Upper lobe of left lung (tissue), 6 donors: Measurements from ENCODE around the gene COL23A1. TPM values are rescaled to one million over a fixed set of nuclear protein-coding genes. Genes with fewer than 3 reads are reported as not detected.
A peak's percentile ranks its signal among the peaks of the same experiment; 100 is the strongest.
"Not testable (repeated sequence)": the region's sequence is repeated elsewhere in the genome, so short reads cannot be mapped to it uniquely, and the experiment has no call there.

Source experiments
- ATAC-seq, 2 donors: fragments of 200-7000 bp; cut with Tn5 transposase; one replicate each; pipeline ENCODE4 v1.9.1; 2022; ENCODE audit warnings: mild to moderate bottlenecking in 2 of 2, moderate library complexity in 2 of 2; ENCODE audit not compliant: low FRiP score in 2 of 2
- DNase-seq, 2 donors: peaks; one replicate each; pipeline ENCODE4 v3.0.0-alpha.2; 2019 to 2020
- H3K27ac ChIP-seq, 4 donors: fragments of 200-600 bp; sonication (generic); one replicate each; pipeline ENCODE4 v1.5.1; 2016 to 2019
- H3K27me3 ChIP-seq, 4 donors: fragments of 200-600 bp; sonication (generic); one replicate each; pipeline ENCODE4 v1.5.1; 2017 to 2019
- H3K36me3 ChIP-seq, 4 donors: fragments of 200-600 bp; sonication (generic); one replicate each; pipeline ENCODE4 v1.5.1; 2016 to 2019
- H3K4me1 ChIP-seq, 4 donors: fragments of 200-600 bp; sonication (generic); one replicate each; pipeline ENCODE4 v1.5.1; 2018 to 2019
- H3K4me3 ChIP-seq, 4 donors: fragments of 200-600 bp; sonication (generic); one replicate each; pipeline ENCODE4 v1.5.1; 2017 to 2019; ENCODE audit warnings: mild to moderate bottlenecking in 2 of 4, moderate library complexity in 1 of 4
- H3K9me3 ChIP-seq, 4 donors: fragments of 200-600 bp; sonication (generic); one replicate each; pipeline ENCODE4 v1.5.1; 2018 to 2019
- EP300 ChIP-seq, 4 donors: sonication (generic); formaldehyde crosslinking; IDR thresholded peaks; one replicate each; pipeline ENCODE4 v1.5.1; 2017; ENCODE audit warnings: antibody characterized with exemption in 4 of 4, control low read depth in 2 of 4
- POLR2A ChIP-seq, 4 donors: fragments of 450-650 bp; IDR thresholded peaks; one replicate each; pipeline ENCODE4 v1.5.1; 2016 to 2017; ENCODE audit warnings: antibody characterized with exemption in 4 of 4, mild to moderate bottlenecking in 2 of 4
- POLR2AphosphoS5 ChIP-seq, 2 donors: sonication (generic); formaldehyde crosslinking; IDR thresholded peaks; one replicate each; pipeline ENCODE4 v1.5.1; 2017; ENCODE audit warnings: antibody characterized with exemption in 2 of 2
- WGBS, 2 donors: methylation state at CpG; one replicate each; pipeline ENCODE4 v1.1.5; 2017 to 2018; 5-methylcytosine and 5-hydroxymethylcytosine counted together
- total RNA-seq, 6 donors: library from RNA; depleted of rRNA in 4 of 6; stranded (reverse); fragments of >200 nt in 4 of 6; gene quantifications; one replicate each; pipeline versions ENCODE4 v1.1.0 to v1.2.1, GENCODE V29; 2016 to 2021
- TF ChIP-seq, protein P1 (sequence below), 6 experiments: fragments of 450-650 bp in 4 of 6; fragments of 200-600 bp in 2 of 6; sonication (generic) in 2 of 6; IDR thresholded peaks; one replicate each; pipeline ENCODE4 v1.5.1; 2016 to 2019; ENCODE audit warnings: antibody characterized with exemption in 6 of 6
- donor health status: DM: no; HTN: no; CAD: no; lungs with moderate emphysema.
- donor health status: DM: no; HTN: yes; CAD: no; lungs with severe emphysema.

COL23A1 gene
- total RNA-seq, 6 donors from 2014 or later: 0.61 to 3.1 (median 1.5) TPM

GRCh38 chr5:178371362-178372111, 218.7 kb downstream of the COL23A1 start:
- Histone ChIP-seq H3K27me3 (no peaks in the 10 kb centered on the region), H3K27ac (peak overlapping the region in 2 of 4 donors; percentile 29 to 34), H3K9me3 (peaks cover 0 to 6% (median 0%) of the 10 kb centered on the region in 4 donors), H3K36me3 (no peaks in the 10 kb centered on the region), H3K4me3 (no peak overlapping the region), H3K4me1 (peaks cover 0 to 4% (median 0%) of the 10 kb centered on the region in 4 donors)
- TF ChIP-seq POLR2AphosphoS5 (IDR thresholded peaks at IDR 0.05) (no peak), EP300 (IDR thresholded peaks at IDR 0.05) (no peak), POLR2A (IDR thresholded peaks at IDR 0.05) (no peak)
- TF ChIP-seq, protein P1, sequence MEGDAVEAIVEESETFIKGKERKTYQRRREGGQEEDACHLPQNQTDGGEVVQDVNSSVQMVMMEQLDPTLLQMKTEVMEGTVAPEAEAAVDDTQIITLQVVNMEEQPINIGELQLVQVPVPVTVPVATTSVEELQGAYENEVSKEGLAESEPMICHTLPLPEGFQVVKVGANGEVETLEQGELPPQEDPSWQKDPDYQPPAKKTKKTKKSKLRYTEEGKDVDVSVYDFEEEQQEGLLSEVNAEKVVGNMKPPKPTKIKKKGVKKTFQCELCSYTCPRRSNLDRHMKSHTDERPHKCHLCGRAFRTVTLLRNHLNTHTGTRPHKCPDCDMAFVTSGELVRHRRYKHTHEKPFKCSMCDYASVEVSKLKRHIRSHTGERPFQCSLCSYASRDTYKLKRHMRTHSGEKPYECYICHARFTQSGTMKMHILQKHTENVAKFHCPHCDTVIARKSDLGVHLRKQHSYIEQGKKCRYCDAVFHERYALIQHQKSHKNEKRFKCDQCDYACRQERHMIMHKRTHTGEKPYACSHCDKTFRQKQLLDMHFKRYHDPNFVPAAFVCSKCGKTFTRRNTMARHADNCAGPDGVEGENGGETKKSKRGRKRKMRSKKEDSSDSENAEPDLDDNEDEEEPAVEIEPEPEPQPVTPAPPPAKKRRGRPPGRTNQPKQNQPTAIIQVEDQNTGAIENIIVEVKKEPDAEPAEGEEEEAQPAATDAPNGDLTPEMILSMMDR (IDR thresholded peaks at IDR 0.05): no peak
- no peak for DNase-seq
- 60 to 64% methylated on average over 12 to 24 of the region's 24 CpGs for WGBS, 2 donors
- no peak for ATAC-seq

DNA sequence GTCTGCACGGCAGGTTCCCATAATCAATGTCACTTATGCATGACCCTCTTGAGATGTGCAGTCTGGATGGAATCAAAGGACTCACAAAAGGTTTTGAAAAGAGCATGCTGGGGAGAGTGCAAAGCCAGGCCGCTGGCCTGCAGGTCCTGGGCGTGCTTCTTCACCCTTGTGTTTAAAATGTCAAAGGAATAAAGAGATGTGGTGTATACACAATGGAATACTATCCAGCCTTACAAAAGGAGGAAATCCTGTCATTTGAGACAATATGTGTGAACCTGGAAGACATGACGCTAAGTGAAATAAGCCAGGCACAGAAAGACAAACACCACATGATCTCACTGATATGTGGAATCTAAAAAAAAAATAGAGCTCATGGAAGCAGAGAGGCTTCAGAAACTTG, 220.1 kb downstream of the COL23A1 start:
- Histone ChIP-seq H3K4me1 (peaks cover 0 to 4% (median 0%) of the 10 kb centered on the region in 4 donors), H3K27me3 (no peaks in the 10 kb centered on the region), H3K36me3 (no peaks in the 10 kb centered on the region), H3K27ac (no peak overlapping the region), H3K9me3 (peaks cover 0 to 6% (median 0%) of the 10 kb centered on the region in 4 donors), H3K4me3 (no peak overlapping the region)
- 68 to 75% methylated on average over 4 of the region's 4 CpGs for WGBS, 2 donors
- DNase-seq (no peak), ATAC-seq (no peak)
- no peak for TF ChIP-seq POLR2AphosphoS5 (IDR thresholded peaks at IDR 0.05)
- TF ChIP-seq, protein P1 (IDR thresholded peaks at IDR 0.05): no peak
- no peak for TF ChIP-seq POLR2A (IDR thresholded peaks at IDR 0.05)
- TF ChIP-seq EP300 (IDR thresholded peaks at IDR 0.05): no peak

DNA sequence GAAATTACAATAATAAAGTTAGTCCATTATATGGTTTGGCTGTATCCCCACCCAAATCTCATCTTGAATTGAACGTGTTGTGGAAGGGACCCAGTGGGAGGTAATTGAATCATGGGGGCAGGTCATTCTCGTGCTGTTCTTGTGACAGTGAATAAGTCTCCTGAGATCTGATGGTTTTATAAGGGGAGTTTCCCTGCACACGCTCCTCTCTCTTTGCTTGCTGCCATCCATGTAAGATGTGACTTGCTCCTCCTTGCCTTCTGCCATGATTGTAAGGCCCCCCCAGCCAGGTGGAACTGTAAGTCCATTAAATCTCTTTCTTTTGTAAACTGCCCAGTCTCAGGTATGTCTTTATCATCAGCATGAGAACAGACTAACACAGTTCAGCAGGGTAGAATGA, 220.7 kb downstream of the COL23A1 start:
- not testable (repeated sequence) for H3K27ac ChIP-seq, H3K4me1 ChIP-seq, H3K9me3 ChIP-seq, ATAC-seq, DNase-seq, H3K4me3 ChIP-seq, H3K27me3 ChIP-seq, H3K36me3 ChIP-seq
- 85 to 96% methylated on average over 3 of the region's 3 CpGs for WGBS, 2 donors

DNA sequence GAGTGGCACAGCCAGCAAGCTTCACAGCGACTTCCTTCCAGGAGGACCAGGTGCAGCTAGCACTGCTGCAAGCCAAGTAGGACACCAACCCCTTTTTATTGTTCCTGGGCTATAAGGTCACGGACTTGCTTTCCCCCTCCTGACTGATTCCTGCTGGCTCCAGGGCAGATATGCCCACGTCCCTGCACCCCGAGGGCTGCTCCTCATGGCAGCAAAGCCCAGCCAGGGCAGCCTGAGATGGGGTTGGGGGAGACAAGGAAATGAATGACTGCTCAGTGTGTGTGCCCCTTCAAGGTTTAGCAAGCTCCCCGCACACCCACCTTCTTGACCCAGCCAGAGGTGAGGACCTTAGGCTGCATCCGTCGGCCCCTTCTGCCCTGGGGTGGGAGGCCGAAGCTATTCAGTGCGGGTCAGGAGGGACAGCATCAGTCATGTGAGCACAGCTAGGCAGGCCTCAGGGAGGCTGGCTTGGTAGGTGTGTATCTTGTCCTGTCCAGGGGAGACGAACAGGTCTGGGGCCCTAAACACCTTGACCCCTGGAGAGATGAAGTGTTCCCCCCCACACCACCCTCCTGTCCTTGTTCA, 221.4 kb downstream of the COL23A1 start:
- no peak for DNase-seq
- peaks cover 0 to 6% (median 2%) of the 10 kb centered on the region in 4 donors for H3K4me1 ChIP-seq
- H3K27me3 ChIP-seq: no peaks in the 10 kb centered on the region
- 98 to 99% methylated on average over 9 of the region's 10 CpGs for WGBS, 2 donors
- H3K9me3 ChIP-seq: peaks cover 0 to 6% (median 0%) of the 10 kb centered on the region in 4 donors
- H3K36me3 ChIP-seq: no peaks in the 10 kb centered on the region
- TF ChIP-seq POLR2A (IDR thresholded peaks at IDR 0.05): no peak
- no peak for TF ChIP-seq POLR2AphosphoS5 (IDR thresholded peaks at IDR 0.05)
- TF ChIP-seq, protein P1 (IDR thresholded peaks at IDR 0.05): no peak
- no peak for TF ChIP-seq EP300 (IDR thresholded peaks at IDR 0.05)
- no peak overlapping the region for H3K27ac ChIP-seq
- ATAC-seq: no peak
- no peak overlapping the region for H3K4me3 ChIP-seq

DNA sequence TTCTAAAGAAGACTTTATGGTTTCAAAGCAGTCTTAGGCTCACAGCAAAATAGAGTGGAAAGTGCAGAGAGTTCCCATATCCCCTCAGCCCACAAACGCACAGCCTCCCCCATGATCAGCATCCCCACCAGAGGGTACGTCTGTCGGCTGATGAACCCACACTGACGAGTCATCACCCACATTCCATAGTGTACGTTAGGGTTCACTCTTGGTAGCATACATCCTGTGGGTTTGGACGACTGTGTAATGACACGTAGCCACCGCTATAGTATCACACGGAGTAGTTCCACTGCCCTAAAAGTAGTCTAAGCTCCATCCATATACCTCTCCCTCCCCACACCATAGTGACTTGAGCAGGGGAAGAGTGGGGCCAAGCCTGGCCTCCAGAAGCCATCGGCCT, 221.9 kb downstream of the COL23A1 start:
- no peak for DNase-seq

More for the DNA sequence above, 221.9 kb downstream of the COL23A1 start:
- ATAC-seq: no peak
- Histone ChIP-seq H3K27ac (no peak overlapping the region), H3K4me3 (no peak overlapping the region), H3K27me3 (no peaks in the 10 kb centered on the region), H3K36me3 (no peaks in the 10 kb centered on the region), H3K9me3 (peaks cover 0 to 6% (median 0%) of the 10 kb centered on the region in 4 donors), H3K4me1 (peaks cover 0 to 7% (median 2%) of the 10 kb centered on the region in 4 donors)
- TF ChIP-seq EP300 (IDR thresholded peaks at IDR 0.05) (no peak), POLR2AphosphoS5 (IDR thresholded peaks at IDR 0.05) (no peak), POLR2A (IDR thresholded peaks at IDR 0.05) (no peak)
- TF ChIP-seq, protein P1 (IDR thresholded peaks at IDR 0.05): no peak
- 70 to 75% methylated on average over 10 of the region's 10 CpGs for WGBS, 2 donors
